Activated CD8-positive, alpha-beta memory T cell treated with anti-CD3 and anti-CD28 coated beads, Interleukin-2, amount 50 U/mL, for 1 hour (primary cell): ENCODE data around the gene COQ2.
A peak's percentile ranks its signal among the peaks of the same experiment; 100 is the strongest.
"Not testable (repeated sequence)": the region's sequence is repeated elsewhere in the genome, so short reads cannot be mapped to it uniquely, and the experiment has no call there.

ENCODE experiments used
- DNase-seq: peaks from one replicate; pipeline ENCODE4 v3.0.0-alpha.2; 2020; ENCODE audit errors: extremely low read depth

Gene COQ2

GRCh38 chr4:83284193-83285054 is at the start of gene COQ2:
TSS of gene COQ2 (minus strand) at chr4:83284798. CDS start at chr4:83284764, 34 bp downstream.
- DNase-seq, result peak; percentile 86

DNA sequence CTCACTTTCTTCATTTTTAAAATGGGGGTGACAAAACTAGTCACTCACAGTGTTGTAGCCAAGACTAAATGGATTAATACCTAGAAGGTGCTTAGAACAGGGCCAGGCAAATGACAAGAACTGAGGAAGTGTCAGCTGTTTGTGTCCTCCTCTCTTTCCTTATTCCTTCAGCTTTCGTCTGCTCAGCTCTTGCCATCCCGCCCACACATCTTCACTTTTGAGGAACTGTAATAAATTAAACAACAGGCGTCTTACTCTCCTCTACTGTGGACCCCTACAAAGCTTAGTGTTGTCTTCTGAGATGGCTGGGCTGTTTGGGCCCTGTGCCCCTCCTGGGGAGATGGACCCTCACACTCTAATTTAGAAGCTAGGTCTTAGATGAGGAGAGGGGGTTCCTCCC is 47.4 kb upstream of the COQ2 start:
- no peak for DNase-seq

DNA sequence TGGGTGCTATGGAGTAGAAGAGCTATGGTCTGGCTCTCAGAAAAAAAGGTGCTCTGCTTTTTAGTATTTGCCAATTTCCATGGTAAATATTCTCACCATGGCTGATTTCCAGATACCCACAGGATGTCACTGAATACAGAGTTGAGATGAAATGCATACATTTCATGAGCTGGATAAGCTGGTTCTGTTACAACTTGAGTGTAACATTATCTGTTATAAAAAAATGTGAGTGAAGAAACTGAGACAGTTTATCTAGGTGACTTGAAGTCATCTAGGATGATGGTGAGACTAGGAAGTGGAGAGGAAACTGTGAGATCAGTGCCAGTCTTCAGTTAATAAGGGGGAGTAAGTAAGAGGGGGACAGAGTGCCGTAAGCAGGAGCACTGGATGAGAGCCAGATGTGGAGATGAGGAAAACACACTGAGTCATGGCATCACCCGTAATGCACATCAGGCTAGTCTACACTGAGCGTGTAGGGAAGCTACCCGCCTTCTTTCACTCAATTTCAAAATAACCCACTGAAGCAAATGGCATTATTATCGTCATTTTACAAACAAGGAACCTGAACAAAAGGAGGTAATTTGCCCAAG is 45.0 kb upstream of the COQ2 start:
- DNase-seq, result no peak

DNA sequence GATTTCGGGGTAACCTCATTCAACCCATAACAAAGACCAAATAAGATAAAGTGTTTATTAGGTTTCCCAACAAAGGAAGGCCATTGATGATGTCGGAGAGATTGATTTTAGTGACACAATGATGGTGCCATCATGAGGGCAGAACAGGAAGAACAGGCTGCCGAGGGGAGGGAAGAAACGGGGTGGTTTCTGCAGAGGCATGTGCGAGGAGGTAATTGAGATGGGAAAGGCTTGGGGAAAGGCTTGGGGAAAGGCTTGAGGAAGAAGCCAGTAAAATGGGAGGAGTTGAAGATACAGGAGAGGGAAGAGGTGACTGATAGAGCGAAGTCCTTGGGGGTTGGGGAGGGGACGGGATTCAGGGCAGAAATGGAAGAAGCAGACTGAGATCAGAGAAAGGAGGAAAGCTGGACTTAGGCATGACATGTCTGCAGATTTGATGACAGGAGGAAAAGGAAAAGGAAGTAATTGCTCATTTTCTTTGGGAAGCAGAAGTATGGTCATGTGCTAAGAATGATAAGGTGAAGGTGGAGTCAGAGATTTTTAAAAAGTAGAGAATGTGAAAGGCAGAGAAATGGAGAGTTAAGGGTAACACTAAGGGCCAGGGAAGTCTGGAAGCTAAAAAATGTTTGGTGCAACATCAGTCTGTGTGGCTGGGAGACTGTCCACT is 44.1 kb upstream of the COQ2 start:
- no peak for DNase-seq

DNA sequence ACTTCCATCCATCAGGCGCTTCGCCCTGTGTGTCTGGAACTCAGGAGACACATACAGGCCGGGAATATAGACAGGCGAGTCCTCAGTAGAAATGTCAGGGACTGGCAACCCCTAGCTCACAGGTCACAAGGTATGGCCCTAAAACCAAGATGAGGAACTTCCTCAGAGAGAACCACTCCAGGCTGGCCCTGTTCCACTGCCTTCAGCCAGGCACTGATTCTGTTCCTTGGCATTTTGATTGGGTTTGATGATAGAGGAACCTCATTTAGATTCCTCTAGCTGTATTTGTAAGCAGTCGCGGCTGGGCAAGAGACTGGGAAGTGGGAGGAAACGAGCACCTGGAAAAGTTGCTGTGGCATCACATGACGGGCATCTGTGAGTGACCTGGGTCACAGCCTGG is 41.9 kb upstream of the COQ2 start:
- DNase-seq, result no peak

DNA sequence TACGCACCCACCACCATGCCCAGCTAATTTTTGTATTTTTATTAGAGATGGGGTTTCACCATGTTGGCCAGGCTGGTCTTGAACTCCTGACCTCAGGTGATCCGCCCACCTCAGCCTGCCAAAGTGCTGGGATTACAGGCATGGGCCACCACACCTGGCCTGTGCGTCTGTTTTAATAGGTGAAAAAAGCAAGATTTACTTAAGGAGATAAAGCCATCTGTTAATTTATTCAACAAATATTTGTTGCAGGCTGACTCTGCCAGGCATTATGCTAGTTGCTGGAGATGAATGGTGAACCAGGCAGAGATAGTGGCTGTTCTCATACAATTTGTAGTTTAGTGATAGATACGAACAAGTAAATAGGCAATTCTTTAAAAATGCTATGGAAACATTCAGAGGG is 40.7 kb upstream of the COQ2 start:
- not testable (repeated sequence) for DNase-seq

DNA sequence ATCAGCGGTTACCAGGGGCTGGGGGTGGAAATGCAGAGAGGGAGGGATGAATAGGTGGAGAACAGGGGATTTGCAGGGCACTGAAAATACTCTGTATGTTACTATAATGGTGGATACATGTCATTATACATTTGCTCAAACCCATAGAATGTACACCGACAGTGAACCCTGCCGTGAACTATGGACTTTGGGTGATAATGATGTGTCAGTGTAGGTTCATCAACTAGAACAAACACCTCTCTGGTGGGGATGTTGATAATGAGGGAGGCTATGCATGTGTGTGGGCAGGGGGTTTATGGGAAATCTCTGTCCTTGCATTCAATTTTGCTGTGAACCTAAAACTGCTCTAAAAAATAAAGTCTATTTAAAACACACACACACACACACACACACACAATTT is 38.5 kb upstream of the COQ2 start:
- DNase-seq, result no peak

- DNase-seq, result no peak
These were observed 36.0 kb upstream of the COQ2 start for GRCh38 chr4:83320548-83320947.

GRCh38 chr4:83318666-83319065 is 34.1 kb upstream of the COQ2 start:
- DNase-seq, result no peak

DNA sequence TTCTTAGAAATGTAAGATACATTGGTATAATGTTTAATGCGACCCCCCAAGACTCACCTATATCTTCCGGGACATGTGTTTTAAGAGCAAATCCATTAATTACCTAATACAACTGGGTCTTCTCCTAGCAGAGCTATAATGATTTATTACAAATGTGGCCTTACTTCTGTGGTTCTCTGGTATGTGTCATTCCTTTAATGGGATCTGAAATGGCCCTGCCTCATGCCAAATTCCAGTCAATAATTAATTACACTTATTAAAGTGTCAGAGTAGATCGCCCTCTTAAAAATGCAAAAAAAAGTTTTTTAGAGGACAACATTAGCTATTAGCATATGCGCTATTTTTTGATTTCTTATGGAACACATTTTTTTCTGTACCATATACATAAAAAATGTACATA is 33.1 kb upstream of the COQ2 start:
- DNase-seq, result no peak

GRCh38 chr4:83316459-83317165 is 32.0 kb upstream of the COQ2 start:
- no peak for DNase-seq

- DNase-seq, result no peak
These were observed 30.8 kb upstream of the COQ2 start for GRCh38 chr4:83315341-83315870.

DNA sequence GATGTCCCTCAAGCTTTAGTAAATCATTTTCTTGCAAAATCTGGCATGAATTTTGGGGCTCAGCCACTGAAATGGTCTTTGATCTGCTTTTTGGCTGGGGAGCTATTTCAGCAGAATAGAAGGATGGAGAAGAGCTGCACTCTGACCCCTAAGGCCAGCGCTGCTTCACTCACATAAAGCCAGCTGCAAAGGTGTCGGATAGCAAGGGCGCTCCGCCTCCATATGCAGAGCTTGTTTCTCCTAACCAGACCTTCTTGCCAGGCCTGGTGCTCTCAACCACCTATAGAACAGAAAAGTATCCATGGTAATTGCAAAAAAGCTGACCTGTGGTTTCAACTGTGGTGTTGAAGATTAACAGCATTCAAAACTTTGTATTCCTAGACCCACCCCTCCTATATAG is 24.1 kb upstream of the COQ2 start:
- DNase-seq, result no peak

GRCh38 chr4:83307920-83308319 is 23.3 kb upstream of the COQ2 start:
- DNase-seq, result no peak

- no peak for DNase-seq
These were observed 20.6 kb upstream of the COQ2 start for GRCh38 chr4:83305187-83305586.

DNA sequence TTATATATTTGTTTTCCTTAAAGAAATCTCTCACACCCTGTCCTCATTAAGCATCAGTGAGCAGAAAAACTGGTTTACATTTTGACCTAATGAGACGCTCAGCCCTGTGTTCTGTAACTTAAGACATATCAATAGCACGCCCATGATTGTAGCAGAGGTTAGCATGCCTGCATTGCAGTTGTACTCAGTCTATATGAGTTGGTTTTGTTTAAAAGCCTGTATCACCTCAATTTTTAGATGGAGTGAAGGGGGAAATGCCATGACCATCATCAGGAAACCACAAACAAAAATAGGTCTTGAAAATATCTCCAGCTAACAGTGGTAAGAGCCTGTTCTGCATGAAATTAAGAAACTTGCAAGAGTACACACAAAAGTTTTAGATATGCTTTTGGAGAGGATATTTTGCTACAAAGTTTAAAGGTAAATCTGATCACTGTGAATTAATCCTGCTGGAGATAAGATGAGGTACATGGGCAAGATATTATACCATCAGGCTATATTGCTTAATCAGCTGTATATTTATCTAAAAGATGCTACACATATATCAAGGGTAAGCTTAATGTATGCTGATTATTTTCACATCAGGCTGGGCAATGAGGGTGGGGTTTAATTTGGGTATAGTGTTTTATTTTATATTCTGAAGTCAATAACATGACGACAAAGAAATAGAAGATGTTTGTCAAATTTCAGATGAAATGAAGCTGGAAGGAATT is 13.1 kb upstream of the COQ2 start:
- no peak for DNase-seq

- DNase-seq, result no peak
These were observed 8.9 kb upstream of the COQ2 start for GRCh38 chr4:83293305-83294046.

GRCh38 chr4:83290059-83290774 is 5.6 kb upstream of the COQ2 start:
- not testable (repeated sequence) for DNase-seq

DNA sequence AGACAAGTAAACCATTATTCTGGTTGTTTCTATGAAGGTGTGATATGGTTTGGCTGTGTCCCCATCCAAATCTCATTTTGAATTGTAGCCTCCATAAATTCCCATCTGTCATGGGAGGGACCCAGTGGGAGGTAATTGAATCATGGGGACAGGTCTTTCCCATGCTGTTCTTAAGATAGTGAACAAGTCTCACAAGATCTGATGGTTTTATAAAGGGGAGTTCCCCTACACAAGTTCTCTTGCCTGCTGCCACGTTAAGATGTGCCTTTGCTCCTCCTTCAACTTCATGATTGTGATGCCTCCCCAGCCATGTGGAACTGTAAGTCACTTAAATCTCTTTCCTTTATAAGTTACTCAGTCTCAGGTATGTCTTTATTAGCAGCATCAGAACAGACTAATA is 3.8 kb upstream of the COQ2 start:
- DNase-seq, result not testable (repeated sequence)

DNA sequence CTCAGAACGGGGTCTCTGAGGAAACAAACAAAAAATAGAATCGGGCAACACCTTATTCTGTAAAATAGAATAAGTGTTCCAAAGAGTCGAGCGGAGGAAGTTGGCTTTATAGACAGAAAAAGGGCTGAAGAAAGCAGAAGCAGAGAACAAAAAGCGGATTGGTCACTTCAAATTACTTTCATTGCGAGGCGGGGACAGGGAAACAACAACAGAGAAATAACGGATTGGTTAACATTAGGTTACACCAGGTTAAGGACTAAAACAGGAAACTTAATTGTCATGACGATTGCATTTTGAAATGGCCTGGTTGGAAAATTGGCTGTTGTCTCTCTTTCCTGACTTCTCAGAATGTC is 433 bp upstream of the COQ2 start:
- DNase-seq, result no peak
